Common myeloid progenitor, CD34-positive (primary cell): ENCODE measurements around the gene NME3.
A peak's percentile ranks its signal among the peaks of the same experiment; 100 is the strongest.

ENCODE experiments used
- CTCF ChIA-PET: fragments of 350-600 bp; sonication (Branson Sonifier 250); formaldehyde crosslinking; loops from one replicate; lab custom pipeline; 2021; ENCODE audit warnings: antibody characterized with exemption; lab: Charles Lee
- POLR2A ChIA-PET: fragments of 350-600 bp; sonication (Branson Sonifier 250); formaldehyde crosslinking; loops from one replicate; lab custom pipeline; 2021; ENCODE audit warnings: antibody characterized with exemption; lab: Charles Lee
- DNase-seq, 3 donors: peaks; one replicate each; pipeline versions ENCODE4 v3.0.0 to v3.0.0-alpha.2; 2013
- H3K27ac ChIP-seq, 2 experiments: 1 replicate in 1 of 2; 2 replicates in 1 of 2; pipeline ENCODE4 v1.7.0; 2013; ENCODE audit warnings: inconsistent platforms in 2 of 2, low read length in 2 of 2, mild to moderate bottlenecking in 2 of 2, low read depth in 1 of 2, moderate library complexity in 1 of 2; ENCODE audit not compliant: severe bottlenecking in 2 of 2, insufficient read depth in 1 of 2, poor library complexity in 1 of 2
- H3K27me3 ChIP-seq, 5 experiments: replicated peaks in 2 of 5; 1 replicate in 3 of 5; 2 replicates in 2 of 5; pipeline versions ENCODE4 v1.6.1 to v1.7.0; 2013; ENCODE audit warnings: low read length in 4 of 5, mild to moderate bottlenecking in 2 of 5, moderate library complexity in 2 of 5, inconsistent platforms in 1 of 5; ENCODE audit not compliant: insufficient read depth in 5 of 5, control insufficient read depth in 4 of 5
- H3K36me3 ChIP-seq, 4 experiments: 1 replicate in 2 of 4; 2 replicates in 2 of 4; pipeline versions ENCODE4 v1.6.1 to v1.7.0; 2013; ENCODE audit warnings: low read length in 3 of 4, control low read depth in 1 of 4, mild to moderate bottlenecking in 1 of 4; ENCODE audit not compliant: control insufficient read depth in 4 of 4, insufficient read depth in 4 of 4
- H3K4me1 ChIP-seq, 4 experiments: 1 replicate in 3 of 4; 2 replicates in 1 of 4; pipeline versions ENCODE4 v1.6.1 to v1.7.1; 2013; ENCODE audit warnings: low read length in 3 of 4, mild to moderate bottlenecking in 3 of 4, control low read depth in 1 of 4, inconsistent platforms in 1 of 4, moderate library complexity in 1 of 4; ENCODE audit not compliant: control insufficient read depth in 4 of 4, insufficient read depth in 4 of 4; ENCODE audit errors: control extremely low read depth in 1 of 4
- H3K4me3 ChIP-seq, 7 experiments: 1 replicate in 4 of 7; 2 replicates in 3 of 7; pipeline versions ENCODE4 v1.5.1 to v1.7.0; 2013; ENCODE audit warnings: mild to moderate bottlenecking in 7 of 7, low read length in 6 of 7, moderate library complexity in 6 of 7, inconsistent platforms in 2 of 7, low read depth in 2 of 7, control low read depth in 1 of 7; ENCODE audit not compliant: insufficient read depth in 4 of 7, control insufficient read depth in 1 of 7; ENCODE audit errors: extremely low read depth in 1 of 7
- H3K9me3 ChIP-seq, 5 experiments: 1 replicate in 4 of 5; 2 replicates in 1 of 5; pipeline versions ENCODE4 v1.6.1 to v1.7.1; 2013; ENCODE audit warnings: low read length in 4 of 5, mild to moderate bottlenecking in 2 of 5, inconsistent platforms in 1 of 5, low read depth in 1 of 5, moderate library complexity in 1 of 5; ENCODE audit not compliant: control insufficient read depth in 4 of 5, insufficient read depth in 2 of 5; ENCODE audit errors: control extremely low read depth in 1 of 5
- WGBS: methylation state at CpG from one replicate; pipeline ENCODE4 v1.1.5; 2013; ENCODE audit not compliant: insufficient coverage; 5-methylcytosine and 5-hydroxymethylcytosine counted together

Gene NME3

GRCh38 chr16:1817716-1818115, 46.4 kb upstream of the NME3 start:
- Histone ChIP-seq H3K9me3 (no peaks in the 10 kb centered on the region), H3K27ac (no peak overlapping the region), H3K4me1 (peaks cover 0 to 3% (median 3%) of the 10 kb centered on the region in 4 experiments), H3K27me3 (no peaks in the 10 kb centered on the region), H3K4me3 (no peak overlapping the region), H3K36me3 (peaks cover 9 to 65% (median 41%) of the 10 kb centered on the region in 4 experiments)
- CTCF ChIA-PET = no interaction called here
- DNase-seq = no peak
- WGBS = 98% methylated on average over 17 of the region's 17 CpGs
- POLR2A ChIA-PET = no interaction called here

- WGBS = 100% methylated on average over 3 of the region's 9 CpGs
- Histone ChIP-seq H3K36me3 (peaks cover 9 to 60% (median 37%) of the 10 kb centered on the region in 4 experiments), H3K9me3 (no peaks in the 10 kb centered on the region), H3K27ac (no peak overlapping the region), H3K4me3 (no peak overlapping the region), H3K4me1 (peaks cover 0 to 4% (median 3%) of the 10 kb centered on the region in 4 experiments), H3K27me3 (no peaks in the 10 kb centered on the region)
- ChIA-PET POLR2A (no interaction called here), CTCF (no interaction called here)
- DNase-seq = no peak
Observed at GRCh38 chr16:1817276-1817589, 45.9 kb upstream of the NME3 start.

- Histone ChIP-seq H3K9me3 (no peaks in the 10 kb centered on the region), H3K27me3 (no peaks in the 10 kb centered on the region), H3K4me3 (no peak overlapping the region), H3K4me1 (peaks cover 0 to 4% (median 3%) of the 10 kb centered on the region in 4 experiments), H3K36me3 (peaks cover 9 to 55% (median 34%) of the 10 kb centered on the region in 4 experiments), H3K27ac (no peak overlapping the region)
- no peak for DNase-seq
- ChIA-PET CTCF (no interaction called here), POLR2A (no interaction called here)
- WGBS = 98% methylated on average over 33 of the region's 40 CpGs
Observed at GRCh38 chr16:1816396-1817275, 45.3 kb upstream of the NME3 start.

- 97% methylated on average over 10 of the region's 11 CpGs for WGBS
- no peaks in the 10 kb centered on the region for H3K9me3 ChIP-seq
- no peaks in the 10 kb centered on the region for H3K27me3 ChIP-seq
- ChIA-PET POLR2A (no interaction called here), CTCF (interaction anchor here (1.1 to 2.8 kb wide), 2 partner anchors 32 to 40 kb away, joined by 3 to 10 read pairs; partner anchors contain the start of genes NUBP2 and SPSB3)
- peaks cover 0 to 4% (median 3%) of the 10 kb centered on the region in 4 experiments for H3K4me1 ChIP-seq
- DNase-seq = no peak
- no peak overlapping the region for H3K27ac ChIP-seq
- H3K36me3 ChIP-seq = peaks cover 9 to 50% (median 34%) of the 10 kb centered on the region in 4 experiments
- no peak overlapping the region for H3K4me3 ChIP-seq
Observed at GRCh38 chr16:1815461-1815860, 44.1 kb upstream of the NME3 start.

- Histone ChIP-seq H3K4me1 (peaks cover 0 to 4% (median 3%) of the 10 kb centered on the region in 4 experiments), H3K9me3 (no peaks in the 10 kb centered on the region), H3K36me3 (peaks cover 9 to 55% (median 35%) of the 10 kb centered on the region in 4 experiments), H3K27ac (no peak overlapping the region), H3K4me3 (no peak overlapping the region), H3K27me3 (no peaks in the 10 kb centered on the region)
- DNase-seq = peak; percentile 75 to 87 (median 82)
- ChIA-PET POLR2A (interaction anchor here (1.4 kb wide), 1 partner anchor 40 kb away, joined by 4 read pairs; the partner anchor contains the start of genes EME2 and MRPS34), CTCF (interaction anchor here (1.0 to 3.2 kb wide), 6 partner anchors 11 to 39 kb away, joined by 3 to 10 read pairs (median 8); partner anchors contain the start of genes EME2, FAHD1, HAGH and MRPS34)
- WGBS = 33% methylated on average over 8 of the region's 17 CpGs
Observed at GRCh38 chr16:1812732-1813163, 41.4 kb upstream of the NME3 start.

- ChIA-PET POLR2A (no interaction called here), CTCF (interaction anchor here (0.6 to 1.6 kb wide), 3 partner anchors 17 to 1044 kb away, joined by 3 to 5 read pairs (median 3); partner anchors contain the start of genes FAHD1 and HAGH)
- Histone ChIP-seq H3K27me3 (no peaks in the 10 kb centered on the region), H3K4me1 (peaks cover 0 to 4% (median 3%) of the 10 kb centered on the region in 4 experiments), H3K36me3 (peaks cover 4 to 48% (median 28%) of the 10 kb centered on the region in 4 experiments), H3K4me3 (no peak overlapping the region), H3K9me3 (no peaks in the 10 kb centered on the region), H3K27ac (no peak overlapping the region)
- over 99% methylated on average over 13 of the region's 16 CpGs for whole genome bisulfite sequencing
- DNase-seq = no peak
Observed at GRCh38 chr16:1810536-1810935, 39.2 kb upstream of the NME3 start.

- Histone ChIP-seq H3K4me1 (peaks cover 0 to 4% (median 3%) of the 10 kb centered on the region in 4 experiments), H3K4me3 (no peak overlapping the region), H3K36me3 (peaks cover 4 to 44% (median 25%) of the 10 kb centered on the region in 4 experiments), H3K27ac (no peak overlapping the region), H3K27me3 (no peaks in the 10 kb centered on the region), H3K9me3 (no peaks in the 10 kb centered on the region)
- ChIA-PET CTCF (interaction anchor here (0.6 to 1.6 kb wide), 3 partner anchors 17 to 1045 kb away, joined by 3 to 5 read pairs (median 3); partner anchors contain the start of genes FAHD1 and HAGH), POLR2A (no interaction called here)
- WGBS = 100% methylated on average over 8 of the region's 16 CpGs
- no peak for DNase-seq
Observed at GRCh38 chr16:1810106-1810505, 38.8 kb upstream of the NME3 start.
